Lower leg skin (tissue), 4 donors: ENCODE results near the gene CCN5. TPM values are rescaled to one million over a fixed set of nuclear protein-coding genes. Genes with fewer than 3 reads are reported as not detected.

Experiments
- DNase-seq, 2 donors: peaks; one replicate each; pipeline ENCODE4 v3.0.0-alpha.2; 2019; ENCODE audit warnings: low spot score in 2 of 2
- H3K4me3 ChIP-seq: fragments of 200-600 bp; sonication (generic); 2 replicates; pipeline ENCODE4 v1.5.1; 2017; ENCODE audit warnings: mild to moderate bottlenecking, low read depth; ENCODE audit not compliant: poor library complexity, severe bottlenecking
- POLR2A ChIP-seq, 2 donors: fragments of 450-650 bp; IDR thresholded peaks; one replicate each; pipeline ENCODE4 v1.6.1; 2016 to 2017; ENCODE audit warnings: antibody characterized with exemption in 2 of 2, mild to moderate bottlenecking in 1 of 2, moderate library complexity in 1 of 2
- WGBS, 2 donors: methylation state at CpG; one replicate each; pipeline ENCODE4 v1.1.5; 2018; 5-methylcytosine and 5-hydroxymethylcytosine counted together
- intact Hi-C: fragments of 100-400 bp; cut with DNase I; formaldehyde crosslinking; loops from one replicate; pipeline ENCODE4 v1.15.0; 2023; ENCODE audit warnings: low total_unique reads
- total RNA-seq, 4 donors: library from RNA; depleted of rRNA; stranded (reverse); fragments of >200 nt; gene quantifications; one replicate each; pipeline ENCODE4 v1.1.0, GENCODE V29; 2016
- TF ChIP-seq, protein P1 (sequence below), 3 donors: fragments of 450-650 bp; IDR thresholded peaks; one replicate each; pipeline ENCODE4 v1.5.1; 2016; ENCODE audit warnings: antibody characterized with exemption in 3 of 3, mild to moderate bottlenecking in 3 of 3, moderate library complexity in 2 of 3

Gene CCN5
- total RNA-seq, 4 donors from 2014 or later: 50.8 to 481 (median 81.3) TPM

DNA sequence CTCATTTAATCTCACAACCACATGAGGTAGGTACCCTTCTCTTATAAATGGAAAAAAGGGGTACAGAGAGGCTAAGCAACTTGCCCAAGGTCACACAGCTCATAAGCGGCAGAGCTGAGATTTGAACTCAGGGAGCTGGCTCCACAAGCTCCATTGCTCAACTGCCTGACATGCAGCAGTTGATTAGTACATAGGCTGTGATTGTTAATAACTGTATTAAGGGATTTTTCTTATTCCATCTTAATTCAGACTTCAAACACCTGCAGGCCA, 6.6 kb downstream of the CCN5 start:
- TF ChIP-seq, protein P1, sequence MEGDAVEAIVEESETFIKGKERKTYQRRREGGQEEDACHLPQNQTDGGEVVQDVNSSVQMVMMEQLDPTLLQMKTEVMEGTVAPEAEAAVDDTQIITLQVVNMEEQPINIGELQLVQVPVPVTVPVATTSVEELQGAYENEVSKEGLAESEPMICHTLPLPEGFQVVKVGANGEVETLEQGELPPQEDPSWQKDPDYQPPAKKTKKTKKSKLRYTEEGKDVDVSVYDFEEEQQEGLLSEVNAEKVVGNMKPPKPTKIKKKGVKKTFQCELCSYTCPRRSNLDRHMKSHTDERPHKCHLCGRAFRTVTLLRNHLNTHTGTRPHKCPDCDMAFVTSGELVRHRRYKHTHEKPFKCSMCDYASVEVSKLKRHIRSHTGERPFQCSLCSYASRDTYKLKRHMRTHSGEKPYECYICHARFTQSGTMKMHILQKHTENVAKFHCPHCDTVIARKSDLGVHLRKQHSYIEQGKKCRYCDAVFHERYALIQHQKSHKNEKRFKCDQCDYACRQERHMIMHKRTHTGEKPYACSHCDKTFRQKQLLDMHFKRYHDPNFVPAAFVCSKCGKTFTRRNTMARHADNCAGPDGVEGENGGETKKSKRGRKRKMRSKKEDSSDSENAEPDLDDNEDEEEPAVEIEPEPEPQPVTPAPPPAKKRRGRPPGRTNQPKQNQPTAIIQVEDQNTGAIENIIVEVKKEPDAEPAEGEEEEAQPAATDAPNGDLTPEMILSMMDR (IDR thresholded peaks at IDR 0.05): no peak
- no peak for TF ChIP-seq POLR2A (IDR thresholded peaks at IDR 0.05)
- H3K4me3 ChIP-seq: no peak overlapping the region
- intact Hi-C loops: no loop called here
- no peak for DNase-seq
- 96 to 100% methylated on average over 1 of the region's 1 CpG for WGBS, 2 donors

DNA sequence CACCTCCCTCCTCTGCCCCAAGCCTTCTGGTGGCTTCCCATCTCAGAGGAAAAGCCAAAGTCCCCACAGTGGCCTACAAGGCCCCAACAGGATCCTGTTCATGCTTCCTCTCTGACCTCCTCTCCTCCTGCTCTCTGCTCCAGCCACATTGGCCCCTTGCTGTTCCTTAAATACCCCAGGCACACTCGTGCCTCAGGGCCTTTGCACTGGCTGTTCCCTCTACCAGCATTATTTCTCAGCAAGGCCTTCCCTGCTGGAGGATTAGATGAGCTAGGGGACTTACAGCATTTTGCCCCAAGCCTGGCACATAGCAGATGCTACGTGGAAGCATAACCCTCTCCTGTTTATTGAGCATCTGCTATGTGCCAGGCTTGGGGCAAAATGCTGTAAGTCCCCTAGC, 7.8 kb downstream of the CCN5 start:
- no peak overlapping the region for H3K4me3 ChIP-seq
- DNase-seq: no peak
- 75 to 79% methylated on average over 2 of the region's 2 CpGs for WGBS, 2 donors
- intact Hi-C loops: no loop called here
- no peak for TF ChIP-seq POLR2A (IDR thresholded peaks at IDR 0.05)
- TF ChIP-seq, protein P1 (IDR thresholded peaks at IDR 0.05): no peak

DNA sequence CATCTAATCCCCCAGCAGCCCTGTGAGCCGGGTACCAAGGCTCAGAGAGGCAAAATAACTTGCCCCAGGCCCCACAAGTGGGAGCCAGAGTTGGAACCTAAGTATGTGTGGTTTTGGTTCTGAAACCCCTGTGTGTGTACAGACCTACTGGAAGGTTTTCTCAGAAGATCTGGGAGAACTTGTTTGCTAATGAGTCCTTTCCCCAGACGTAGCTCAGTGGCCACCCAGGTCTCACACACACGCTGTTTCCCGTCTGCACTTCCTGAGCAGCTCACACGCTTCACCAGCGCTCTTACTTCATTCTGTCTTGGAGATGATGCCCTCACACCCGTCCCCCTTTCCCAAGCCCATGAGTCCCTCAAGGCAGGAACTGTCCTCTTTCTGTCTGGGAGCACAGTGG, 8.2 kb downstream of the CCN5 start:
- no peak overlapping the region for H3K4me3 ChIP-seq
- intact Hi-C loops: no loop called here
- TF ChIP-seq, protein P1 (IDR thresholded peaks at IDR 0.05): no peak
- no peak for TF ChIP-seq POLR2A (IDR thresholded peaks at IDR 0.05)
- 65 to 71% methylated on average over 7 of the region's 7 CpGs for WGBS, 2 donors
- no peak for DNase-seq

DNA sequence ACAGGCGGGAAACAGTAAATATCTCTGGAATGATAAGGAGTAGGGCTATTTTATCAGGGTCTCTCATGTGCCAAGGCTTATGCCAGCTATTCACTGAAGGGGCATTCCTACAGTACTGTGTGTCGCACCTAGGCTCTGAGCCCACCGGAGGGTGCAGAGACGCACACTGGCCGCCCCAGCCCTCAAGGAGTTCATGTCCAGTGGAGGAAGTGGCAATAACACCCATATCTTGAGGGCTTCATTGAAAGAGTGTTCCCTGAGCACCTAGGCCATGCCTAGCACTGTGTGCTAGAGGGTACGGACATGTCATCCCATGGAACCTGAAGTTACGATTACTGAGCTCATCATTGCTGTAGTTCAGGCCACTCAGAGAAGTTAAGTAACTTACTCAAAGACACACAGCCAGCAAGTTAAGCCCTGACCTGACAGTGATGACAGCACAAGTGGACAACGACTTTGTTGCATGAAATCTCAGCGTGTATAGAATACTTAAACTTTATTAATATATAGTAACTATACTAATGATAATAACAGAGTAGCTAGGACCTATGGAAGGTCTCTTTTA, 8.7 kb downstream of the CCN5 start:
- no peak for TF ChIP-seq POLR2A (IDR thresholded peaks at IDR 0.05)
- H3K4me3 ChIP-seq: no peak overlapping the region
- DNase-seq: no peak
- intact Hi-C loops: no loop called here
- 91 to 92% methylated on average over 9 of the region's 9 CpGs for WGBS, 2 donors

DNA sequence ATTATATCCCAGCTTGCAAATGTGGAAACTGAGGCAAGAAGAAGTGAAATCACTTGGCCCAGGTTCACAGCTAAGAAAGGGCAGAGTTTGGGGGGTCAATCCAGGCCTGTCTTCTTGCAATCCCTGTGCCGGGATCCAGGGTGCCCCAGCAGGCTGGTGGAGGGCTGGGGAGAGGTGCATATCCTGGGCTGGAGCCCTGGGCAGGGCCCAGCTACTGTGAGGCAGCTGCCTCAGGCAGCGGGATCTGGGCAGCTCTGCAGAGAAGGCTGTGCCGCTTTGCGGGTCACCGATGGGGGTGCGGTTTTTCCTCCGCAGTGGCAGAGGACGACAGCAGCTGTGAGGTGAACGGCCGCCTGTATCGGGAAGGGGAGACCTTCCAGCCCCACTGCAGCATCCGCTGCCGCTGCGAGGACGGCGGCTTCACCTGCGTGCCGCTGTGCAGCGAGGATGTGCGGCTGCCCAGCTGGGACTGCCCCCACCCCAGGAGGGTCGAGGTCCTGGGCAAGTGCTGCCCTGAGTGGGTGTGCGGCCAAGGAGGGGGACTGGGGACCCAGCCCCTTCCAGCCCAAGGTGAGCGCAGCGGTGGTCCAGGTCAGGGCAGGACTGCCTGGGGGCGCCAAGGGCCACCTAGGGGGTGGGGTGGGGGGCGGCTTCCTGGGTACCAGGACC, 9.4 kb downstream of the CCN5 start:
- TF ChIP-seq, protein P1 (IDR thresholded peaks at IDR 0.05): no peak
- TF ChIP-seq POLR2A (IDR thresholded peaks at IDR 0.05): no peak
- no peak overlapping the region for H3K4me3 ChIP-seq
- no peak for DNase-seq
- intact Hi-C loops: no loop called here
- WGBS, 2 donors: 46 to 53% methylated on average over 16 to 25 of the region's 26 CpGs

DNA sequence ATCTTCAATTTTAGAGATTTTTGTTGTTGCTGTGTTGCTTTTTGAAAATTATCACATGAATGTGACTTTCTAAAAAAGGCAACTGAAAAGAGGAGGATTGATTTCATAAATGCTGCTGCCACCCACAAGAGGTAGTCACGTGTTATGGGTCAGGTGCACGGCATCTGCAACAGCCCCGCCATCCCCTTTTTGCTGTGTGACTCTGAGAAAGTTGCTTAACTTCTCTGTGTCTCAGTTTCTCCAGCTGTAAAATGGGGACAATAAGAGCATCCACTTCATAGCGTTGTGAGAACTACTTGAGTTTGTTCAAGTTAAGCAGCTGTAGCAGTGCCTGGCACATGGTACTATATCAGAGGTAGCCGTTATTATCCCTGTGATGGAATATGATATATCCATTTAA, 10.7 kb downstream of the CCN5 start:
- intact Hi-C loops: no loop called here
- 76 to 80% methylated on average over 5 of the region's 5 CpGs for WGBS, 2 donors
- DNase-seq: no peak
- H3K4me3 ChIP-seq: no peak overlapping the region
- TF ChIP-seq, protein P1 (IDR thresholded peaks at IDR 0.05): no peak
- no peak for TF ChIP-seq POLR2A (IDR thresholded peaks at IDR 0.05)
